KMS-11 (cell line): ENCODE measurements around the gene COPA.

Source experiments
- H2AFZ ChIP-seq: fragments of 200-600 bp; sonication (generic); 2 replicates; pipeline ENCODE4 v1.6.1; 2016; ENCODE audit warnings: antibody characterized with exemption, mixed run types, low read depth
- H3K27ac ChIP-seq: fragments of 200-600 bp; sonication (generic); 2 replicates; pipeline ENCODE4 v1.6.1; 2016; ENCODE audit warnings: mild to moderate bottlenecking, mixed run types
- H3K27me3 ChIP-seq: fragments of 200-600 bp; sonication (generic); 2 replicates; pipeline ENCODE4 v1.6.1; 2017; ENCODE audit warnings: mild to moderate bottlenecking, low read depth, mixed run types, moderate library complexity; ENCODE audit not compliant: insufficient read depth
- H3K36me3 ChIP-seq: fragments of 200-600 bp; sonication (generic); 2 replicates; pipeline ENCODE4 v1.6.1; 2017; ENCODE audit warnings: mild to moderate bottlenecking, mixed run types; ENCODE audit not compliant: insufficient read depth
- H3K4me1 ChIP-seq: fragments of 200-600 bp; sonication (generic); 2 replicates; pipeline ENCODE4 v1.6.1; 2016; ENCODE audit warnings: mild to moderate bottlenecking, low read depth, mixed run types; ENCODE audit not compliant: poor library complexity, severe bottlenecking
- H3K4me2 ChIP-seq: fragments of 200-600 bp; sonication (generic); 2 replicates; pipeline ENCODE4 v1.7.0; 2016; ENCODE audit warnings: mild to moderate bottlenecking, mixed run types
- H3K4me3 ChIP-seq: fragments of 200-600 bp; sonication (generic); IDR thresholded peaks from 2 replicates; pipeline ENCODE4 v1.6.1; 2017; ENCODE audit warnings: low read depth, low read length, mixed read lengths; ENCODE audit not compliant: insufficient read depth
- H3K79me2 ChIP-seq: fragments of 200-600 bp; sonication (generic); 2 replicates; pipeline ENCODE4 v1.6.1; 2016; ENCODE audit warnings: low read depth, mixed run types; ENCODE audit not compliant: insufficient read depth
- H3K9ac ChIP-seq: fragments of 200-600 bp; sonication (generic); 2 replicates; pipeline ENCODE4 v1.6.1; 2016; ENCODE audit warnings: mild to moderate bottlenecking, mixed run types
- H4K20me1 ChIP-seq: fragments of 200-600 bp; sonication (generic); 2 replicates; pipeline ENCODE4 v1.6.1; 2016; ENCODE audit warnings: mild to moderate bottlenecking, mixed run types; ENCODE audit not compliant: insufficient read depth
- TF ChIP-seq, protein P1 (sequence below): fragments of 200-600 bp; sonication (generic); conservative IDR thresholded peaks from 2 replicates; pipeline ENCODE4 v1.6.1; 2017; ENCODE audit warnings: low read depth, mild to moderate bottlenecking, antibody characterized with exemption, low read length, moderate library complexity, mixed read lengths

Gene COPA

GRCh38 chr1:160258177-160258798, 84.8 kb downstream of the COPA start:
- Histone ChIP-seq H3K27ac (no peak overlapping the region), H3K4me2 (no peak overlapping the region), H3K4me1 (peaks cover 43% of the 10 kb centered on the region), H3K9ac (no peak overlapping the region), H2AFZ (no peak overlapping the region), H3K4me3 (no peak overlapping the region), H3K36me3 (no peaks in the 10 kb centered on the region), H3K79me2 (peaks cover 73% of the 10 kb centered on the region), H4K20me1 (no peaks in the 10 kb centered on the region), H3K27me3 (no peaks in the 10 kb centered on the region)
- TF ChIP-seq, protein P1, sequence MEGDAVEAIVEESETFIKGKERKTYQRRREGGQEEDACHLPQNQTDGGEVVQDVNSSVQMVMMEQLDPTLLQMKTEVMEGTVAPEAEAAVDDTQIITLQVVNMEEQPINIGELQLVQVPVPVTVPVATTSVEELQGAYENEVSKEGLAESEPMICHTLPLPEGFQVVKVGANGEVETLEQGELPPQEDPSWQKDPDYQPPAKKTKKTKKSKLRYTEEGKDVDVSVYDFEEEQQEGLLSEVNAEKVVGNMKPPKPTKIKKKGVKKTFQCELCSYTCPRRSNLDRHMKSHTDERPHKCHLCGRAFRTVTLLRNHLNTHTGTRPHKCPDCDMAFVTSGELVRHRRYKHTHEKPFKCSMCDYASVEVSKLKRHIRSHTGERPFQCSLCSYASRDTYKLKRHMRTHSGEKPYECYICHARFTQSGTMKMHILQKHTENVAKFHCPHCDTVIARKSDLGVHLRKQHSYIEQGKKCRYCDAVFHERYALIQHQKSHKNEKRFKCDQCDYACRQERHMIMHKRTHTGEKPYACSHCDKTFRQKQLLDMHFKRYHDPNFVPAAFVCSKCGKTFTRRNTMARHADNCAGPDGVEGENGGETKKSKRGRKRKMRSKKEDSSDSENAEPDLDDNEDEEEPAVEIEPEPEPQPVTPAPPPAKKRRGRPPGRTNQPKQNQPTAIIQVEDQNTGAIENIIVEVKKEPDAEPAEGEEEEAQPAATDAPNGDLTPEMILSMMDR: no peak

DNA sequence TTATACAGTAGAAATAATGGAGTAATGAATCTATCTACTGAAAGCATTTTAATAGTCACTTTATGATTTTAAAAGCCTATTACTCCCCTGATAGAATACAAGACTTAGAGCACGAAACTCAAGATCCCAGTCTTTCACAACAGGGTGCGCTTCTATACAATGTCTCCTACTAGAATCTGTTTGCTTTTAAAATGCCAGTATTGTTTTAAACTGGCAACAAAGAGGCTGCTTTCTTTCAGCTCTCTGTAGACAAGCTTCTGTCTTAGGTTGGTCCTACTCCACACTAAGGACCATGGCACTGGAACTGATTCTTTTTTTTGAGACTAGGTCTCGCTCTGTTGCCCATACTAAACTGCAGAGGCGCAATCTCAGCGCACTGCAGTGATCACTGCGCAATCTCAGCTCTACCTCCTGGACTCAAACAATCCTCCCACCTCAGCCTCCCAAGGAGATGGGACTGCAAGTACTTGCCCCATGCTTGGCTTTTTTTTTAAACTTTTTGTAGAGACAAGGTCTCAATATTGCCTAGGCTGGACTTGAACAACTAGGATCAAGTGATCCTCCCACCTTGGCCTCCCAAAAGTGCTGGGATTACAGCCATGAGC, 85.5 kb downstream of the COPA start:
- Histone ChIP-seq H3K4me2 (no peak overlapping the region), H4K20me1 (no peaks in the 10 kb centered on the region), H3K4me3 (no peak overlapping the region), H3K27me3 (no peaks in the 10 kb centered on the region), H3K79me2 (peaks cover 73% of the 10 kb centered on the region), H3K36me3 (no peaks in the 10 kb centered on the region), H2AFZ (no peak overlapping the region), H3K9ac (no peak overlapping the region), H3K4me1 (peaks cover 43% of the 10 kb centered on the region), H3K27ac (no peak overlapping the region)
- TF ChIP-seq, protein P1: no peak

GRCh38 chr1:160256396-160257046, 86.5 kb downstream of the COPA start:
- Histone ChIP-seq H2AFZ (no peak overlapping the region), H3K27ac (no peak overlapping the region), H3K27me3 (no peaks in the 10 kb centered on the region), H4K20me1 (no peaks in the 10 kb centered on the region), H3K4me2 (no peak overlapping the region), H3K4me1 (peaks cover 46% of the 10 kb centered on the region), H3K4me3 (no peak overlapping the region), H3K79me2 (peaks cover 68% of the 10 kb centered on the region), H3K9ac (no peak overlapping the region), H3K36me3 (no peaks in the 10 kb centered on the region)
- TF ChIP-seq, protein P1: no peak

GRCh38 chr1:160255781-160256300, 87.2 kb downstream of the COPA start:
- Histone ChIP-seq H3K27ac (no peak overlapping the region), H3K4me3 (no peak overlapping the region), H3K4me2 (no peak overlapping the region), H3K27me3 (no peaks in the 10 kb centered on the region), H3K36me3 (no peaks in the 10 kb centered on the region), H3K9ac (no peak overlapping the region), H3K4me1 (peaks cover 47% of the 10 kb centered on the region), H3K79me2 (peaks cover 68% of the 10 kb centered on the region), H2AFZ (no peak overlapping the region), H4K20me1 (no peaks in the 10 kb centered on the region)
- TF ChIP-seq, protein P1: no peak
